GM12878 (cell line): Measurements from ENCODE around the gene TCP11. TPM values are rescaled to one million over a fixed set of nuclear protein-coding genes. Genes with fewer than 3 reads are reported as not detected.

Experiments used
- ATAC-seq: fragments of 200-7000 bp; cut with Tn5 transposase; 3 replicates; pipeline ENCODE4 v1.9.1; 2020; ENCODE audit warnings: mild to moderate bottlenecking, moderate library complexity
- BruUV-seq: library from RNA; stranded (reverse); fragments of 400-500 nt; replicated peaks from 2 replicates; lab custom pipeline; 2021; lab: Mats Ljungman, UMichigan
- CTCF ChIA-PET: fragments of 300-600 bp; sonication (Branson Sonifier 250); formaldehyde crosslinking; extraction: SDS; loops from one replicate; lab custom pipeline; 2021; ENCODE audit warnings: inconsistent platforms; lab: Yijun Ruan, JAX
- POLR2A ChIA-PET: fragments of 350-600 bp; formaldehyde crosslinking; extraction: SDS; loops from one replicate; lab custom pipeline; 2021; ENCODE audit warnings: inconsistent platforms; lab: Charles Lee
- RAD21 ChIA-PET: fragments of 300-600 bp; sonication (Branson Sonifier 250); formaldehyde crosslinking; loops from one replicate; lab custom pipeline; 2023; ENCODE audit warnings: antibody characterized with exemption; ENCODE audit not compliant: unreplicated experiment; lab: Charles Lee
- SMC1A ChIA-PET: fragments of 300-600 bp; sonication (Branson Sonifier 250); formaldehyde crosslinking; loops from one replicate; lab custom pipeline; 2023; ENCODE audit not compliant: unreplicated experiment, uncharacterized antibody; lab: Charles Lee
- DNase-seq: peaks from one replicate; pipeline ENCODE4 v3.0.0-alpha.2; 2011; ENCODE audit warnings: low read depth, low spot score
- FAIRE-seq: peaks from 3 replicates; lab custom pipeline; 2011; peaks lifted over from hg19 to GRCh38; lab: Jason Lieb, UNC
- H2AFZ ChIP-seq: 2 replicates; pipeline ENCODE4 v1.6.0; 2011; ENCODE audit warnings: low read depth, low read length, control low read depth; ENCODE audit not compliant: control insufficient read depth
- H3K27ac ChIP-seq: 2 replicates; pipeline ENCODE4 v1.5.1; 2011; ENCODE audit warnings: control low read depth; ENCODE audit not compliant: control insufficient read depth, insufficient read depth
- H3K27me3 ChIP-seq, 2 experiments: replicated peaks in 1 of 2; 2 replicates each; pipeline versions ENCODE4 v1.6.0 to v1.6.1; 2011; ENCODE audit warnings: low read length in 1 of 2; ENCODE audit not compliant: control insufficient read depth in 2 of 2, insufficient read depth in 2 of 2
- H3K36me3 ChIP-seq, 2 experiments: 2 replicates each; pipeline ENCODE4 v1.5.1; 2011; ENCODE audit warnings: low read length in 1 of 2; ENCODE audit not compliant: control insufficient read depth in 2 of 2, insufficient read depth in 2 of 2
- H3K4me1 ChIP-seq: 2 replicates; pipeline ENCODE4 v1.6.1; 2011; ENCODE audit warnings: mild to moderate bottlenecking, low read length, moderate library complexity, mixed read lengths; ENCODE audit not compliant: control insufficient read depth, insufficient read depth
- H3K4me2 ChIP-seq: 2 replicates; pipeline ENCODE4 v1.6.0; 2011; ENCODE audit warnings: control low read depth; ENCODE audit not compliant: control insufficient read depth, insufficient read depth
- H3K4me3 ChIP-seq: fragments of 200-600 bp; sonication (generic); 2 replicates; pipeline ENCODE4 v1.5.1; 2016
- H3K79me2 ChIP-seq: 2 replicates; pipeline ENCODE4 v1.6.0; 2011; ENCODE audit warnings: low read length; ENCODE audit not compliant: control insufficient read depth, insufficient read depth
- H3K9ac ChIP-seq: 2 replicates; pipeline ENCODE4 v1.8.0; 2011; ENCODE audit warnings: low read length, control low read depth, mixed read lengths; ENCODE audit not compliant: control insufficient read depth, insufficient read depth
- H3K9me3 ChIP-seq: replicated peaks from 3 replicates; pipeline ENCODE4 v1.5.1; 2011; ENCODE audit warnings: mild to moderate bottlenecking, low read length; ENCODE audit not compliant: control insufficient read depth, insufficient read depth
- H4K20me1 ChIP-seq: 2 replicates; pipeline ENCODE4 v1.6.0; 2011; ENCODE audit not compliant: control insufficient read depth, insufficient read depth
- BMI1 ChIP-seq: fragments of 450-650 bp; IDR thresholded peaks from 2 replicates; pipeline ENCODE4 v1.6.1; 2016; ENCODE audit warnings: mild to moderate bottlenecking, moderate library complexity, borderline replicate concordance
- EZH2 ChIP-seq: IDR thresholded peaks from 2 replicates; pipeline ENCODE4 v1.6.1; 2012; ENCODE audit warnings: low read depth, mild to moderate bottlenecking, control low read depth, inconsistent platforms, low read length, borderline replicate concordance; ENCODE audit not compliant: control insufficient read depth
- HDAC6 ChIP-seq: fragments of 200-600 bp; sonication (generic); IDR thresholded peaks from one replicate; pipeline ENCODE4 v1.8.0; 2017; ENCODE audit warnings: antibody characterized with exemption; ENCODE audit not compliant: unreplicated experiment
- IKZF2 ChIP-seq, 2 experiments: fragments of 450-650 bp; IDR thresholded peaks; 2 replicates each; pipeline ENCODE4 v1.6.1; 2017; ENCODE audit warnings: mild to moderate bottlenecking in 2 of 2, moderate library complexity in 2 of 2
- RBBP5 ChIP-seq: fragments of 200-600 bp; sonication (generic); conservative IDR thresholded peaks from 2 replicates; pipeline ENCODE4 v1.6.1; 2016
- SIX5 ChIP-seq: IDR thresholded peaks from 2 replicates; pipeline ENCODE4 v1.6.1; 2011; ENCODE audit warnings: mild to moderate bottlenecking, low read depth, low read length, moderate library complexity; ENCODE audit not compliant: severe bottlenecking
- SMC3 ChIP-seq: IDR thresholded peaks from 2 replicates; pipeline ENCODE4 v1.6.1; 2011; ENCODE audit warnings: low read length, improper control_type of control experiment, borderline replicate concordance
- SREBF2 ChIP-seq: IDR thresholded peaks from 2 replicates; pipeline ENCODE4 v1.6.1; 2012; ENCODE audit warnings: mild to moderate bottlenecking, low read length
- WRNIP1 ChIP-seq: IDR thresholded peaks from 2 replicates; pipeline ENCODE4 v1.6.1; 2011; ENCODE audit warnings: low read depth, low read length, improper control_type of control experiment, borderline replicate concordance
- WGBS: methylation state at CpG from one replicate; pipeline ENCODE4 v1.1.6; 2016; ENCODE audit warnings: low lambda C conversion rate; ENCODE audit not compliant: insufficient replicate concordance, insufficient coverage; ENCODE audit errors: missing lambda C conversion rate; 5-methylcytosine and 5-hydroxymethylcytosine counted together
- in situ Hi-C: fragments of 300-500 bp; cut with MboI; formaldehyde crosslinking; loops from 9 replicates; pipeline ENCODE4 v1.14.3; 2018; ENCODE audit warnings: mixed read lengths
- intact Hi-C: fragments of 100-400 bp; cut with micrococcal nuclease; formaldehyde crosslinking; loops from one replicate; pipeline ENCODE4 v1.14.2; 2022; ENCODE audit not compliant: unreplicated experiment
- polyA plus RNA-seq, 11 experiments: library from polyadenylated mRNA; depleted of rRNA in 4 of 11; unstranded in 6 of 11; stranded (reverse) in 5 of 11; fragments of >200 nt; fragmentation: Nextera tagmentation in 4 of 11; fragmentation: Illumina TruSeq in 1 of 11; extraction: Ambion mirVana in 4 of 11; extraction: Trizol in 1 of 11; gene quantifications; 1 replicate in 1 of 11; 2 replicates in 10 of 11; pipeline versions ENCODE4 v1.2.1 to v1.2.3, GENCODE V29; 2011 to 2016; ENCODE audit warnings: inconsistent platforms in 2 of 11, missing spikeins in 2 of 11, low read depth in 1 of 11
- total RNA-seq, 4 experiments: library from RNA; depleted of rRNA in 3 of 4; stranded (reverse); fragments of >200 nt in 3 of 4; fragmentation: Illumina TruSeq in 1 of 4; extraction: Trizol in 1 of 4; gene quantifications; 2 replicates each; pipeline versions ENCODE4 v1.2.1 to v1.2.3, GENCODE V29; 2013 to 2021
- TF ChIP-seq, protein P1 (sequence below): fragments of 450-650 bp; IDR thresholded peaks from 2 replicates; pipeline ENCODE4 v1.6.1; 2017; ENCODE audit warnings: low read depth, mild to moderate bottlenecking, moderate library complexity
- TF ChIP-seq, protein P2 (sequence below): fragments of 450-650 bp; conservative IDR thresholded peaks from 2 replicates; pipeline ENCODE4 v1.6.1; 2017; ENCODE audit warnings: mild to moderate bottlenecking, moderate library complexity

Gene TCP11
- total and polyA plus RNA-seq, 10 of the 15 experiments (the other 5 are each of a cell fraction or from before 2014, with no cell fraction given): not detected

DNA sequence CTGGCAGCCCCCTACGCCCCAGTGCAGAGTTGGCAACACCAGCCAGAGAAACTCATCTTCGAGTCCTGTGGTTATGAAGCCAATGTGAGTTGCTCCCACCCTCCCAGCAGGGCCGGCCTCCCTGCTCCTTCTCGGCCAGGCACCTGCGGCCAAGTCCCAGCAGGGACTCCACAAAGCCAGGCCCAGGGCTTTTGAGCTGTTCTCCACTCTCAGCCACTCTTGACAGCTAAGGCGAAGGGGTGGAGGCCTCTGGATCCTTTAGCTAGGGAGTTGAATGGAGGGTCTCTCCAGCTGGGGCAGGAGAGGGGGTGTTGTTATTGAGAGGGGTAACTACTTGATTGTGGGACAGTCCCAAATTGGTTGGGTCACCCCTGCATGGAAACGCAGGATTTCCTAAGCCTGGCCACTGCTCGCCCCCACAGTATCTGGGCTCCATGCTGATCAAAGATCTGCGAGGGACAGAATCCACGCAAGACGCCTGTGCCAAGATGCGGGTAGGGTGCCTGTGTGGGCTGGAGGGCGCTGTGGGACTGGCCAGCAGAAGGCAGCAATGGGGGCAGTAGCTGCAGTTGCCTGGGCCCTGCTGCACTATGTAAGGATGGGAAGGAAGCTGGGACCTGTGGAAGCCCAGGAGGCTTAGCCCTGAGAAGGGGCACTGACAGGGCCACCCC lies 58.3 kb downstream of the TCP11 start:
- ChIA-PET RAD21 (no interaction called here), CTCF (no interaction called here), POLR2A (no interaction called here), SMC1A (no interaction called here)
- Histone ChIP-seq H3K4me2 (no peak overlapping the region), H3K27ac (no peak overlapping the region), H3K79me2 (no peaks in the 10 kb centered on the region), H3K9me3 (no peaks in the 10 kb centered on the region), H2AFZ (no peak overlapping the region), H3K4me3 (no peak overlapping the region), H3K27me3 (no peaks in the 10 kb centered on the region), H3K4me1 (no peaks in the 10 kb centered on the region), H3K9ac (no peak overlapping the region), H3K36me3 (no peaks in the 10 kb centered on the region; a peak in 2 of 4 replicates), H4K20me1 (no peaks in the 10 kb centered on the region)
- no peak for ATAC-seq
- in situ Hi-C loops: no loop called here
- FAIRE-seq: no peak
- no TSS peak for BruUV-seq
- WGBS: 95% methylated on average over 13 of the region's 13 CpGs
- no peak for DNase-seq
- intact Hi-C loops: no loop called here
- TF ChIP-seq EZH2 (no peak), SREBF2 (no peak), SMC3 (no peak), HDAC6 (no peak), IKZF2 (IDR thresholded peaks at IDR 0.05) (no peak), WRNIP1 (no peak), SIX5 (no peak), BMI1 (no peak), RBBP5 (no peak)
- TF ChIP-seq, protein P1, sequence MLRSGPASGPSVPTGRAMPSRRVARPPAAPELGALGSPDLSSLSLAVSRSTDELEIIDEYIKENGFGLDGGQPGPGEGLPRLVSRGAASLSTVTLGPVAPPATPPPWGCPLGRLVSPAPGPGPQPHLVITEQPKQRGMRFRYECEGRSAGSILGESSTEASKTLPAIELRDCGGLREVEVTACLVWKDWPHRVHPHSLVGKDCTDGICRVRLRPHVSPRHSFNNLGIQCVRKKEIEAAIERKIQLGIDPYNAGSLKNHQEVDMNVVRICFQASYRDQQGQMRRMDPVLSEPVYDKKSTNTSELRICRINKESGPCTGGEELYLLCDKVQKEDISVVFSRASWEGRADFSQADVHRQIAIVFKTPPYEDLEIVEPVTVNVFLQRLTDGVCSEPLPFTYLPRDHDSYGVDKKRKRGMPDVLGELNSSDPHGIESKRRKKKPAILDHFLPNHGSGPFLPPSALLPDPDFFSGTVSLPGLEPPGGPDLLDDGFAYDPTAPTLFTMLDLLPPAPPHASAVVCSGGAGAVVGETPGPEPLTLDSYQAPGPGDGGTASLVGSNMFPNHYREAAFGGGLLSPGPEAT: no peak
- TF ChIP-seq, protein P2, sequence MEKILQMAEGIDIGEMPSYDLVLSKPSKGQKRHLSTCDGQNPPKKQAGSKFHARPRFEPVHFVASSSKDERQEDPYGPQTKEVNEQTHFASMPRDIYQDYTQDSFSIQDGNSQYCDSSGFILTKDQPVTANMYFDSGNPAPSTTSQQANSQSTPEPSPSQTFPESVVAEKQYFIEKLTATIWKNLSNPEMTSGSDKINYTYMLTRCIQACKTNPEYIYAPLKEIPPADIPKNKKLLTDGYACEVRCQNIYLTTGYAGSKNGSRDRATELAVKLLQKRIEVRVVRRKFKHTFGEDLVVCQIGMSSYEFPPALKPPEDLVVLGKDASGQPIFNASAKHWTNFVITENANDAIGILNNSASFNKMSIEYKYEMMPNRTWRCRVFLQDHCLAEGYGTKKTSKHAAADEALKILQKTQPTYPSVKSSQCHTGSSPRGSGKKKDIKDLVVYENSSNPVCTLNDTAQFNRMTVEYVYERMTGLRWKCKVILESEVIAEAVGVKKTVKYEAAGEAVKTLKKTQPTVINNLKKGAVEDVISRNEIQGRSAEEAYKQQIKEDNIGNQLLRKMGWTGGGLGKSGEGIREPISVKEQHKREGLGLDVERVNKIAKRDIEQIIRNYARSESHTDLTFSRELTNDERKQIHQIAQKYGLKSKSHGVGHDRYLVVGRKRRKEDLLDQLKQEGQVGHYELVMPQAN: no peak
